ENCODE results near the gene METTL24.

DNA sequence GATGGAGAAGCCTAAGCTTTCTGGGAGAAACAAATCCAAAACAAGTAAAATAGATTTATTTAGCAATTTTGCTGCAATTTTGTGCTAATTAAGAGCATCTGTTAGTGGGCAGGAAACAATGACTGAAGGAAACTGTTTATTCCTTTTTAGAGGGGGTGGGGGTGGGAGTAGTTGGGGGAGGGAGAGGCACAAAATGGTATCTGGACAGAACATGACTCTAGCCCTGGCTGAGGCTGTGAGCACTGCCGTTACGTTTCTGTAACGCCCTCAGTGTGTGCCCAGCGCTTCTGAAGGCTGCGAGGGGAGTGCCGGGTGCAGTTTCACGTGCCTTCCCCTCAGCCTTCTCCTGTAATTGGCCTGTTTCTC lies 28.8 kb downstream of the METTL24 start:
- TF ChIP-seq, protein P1, sequence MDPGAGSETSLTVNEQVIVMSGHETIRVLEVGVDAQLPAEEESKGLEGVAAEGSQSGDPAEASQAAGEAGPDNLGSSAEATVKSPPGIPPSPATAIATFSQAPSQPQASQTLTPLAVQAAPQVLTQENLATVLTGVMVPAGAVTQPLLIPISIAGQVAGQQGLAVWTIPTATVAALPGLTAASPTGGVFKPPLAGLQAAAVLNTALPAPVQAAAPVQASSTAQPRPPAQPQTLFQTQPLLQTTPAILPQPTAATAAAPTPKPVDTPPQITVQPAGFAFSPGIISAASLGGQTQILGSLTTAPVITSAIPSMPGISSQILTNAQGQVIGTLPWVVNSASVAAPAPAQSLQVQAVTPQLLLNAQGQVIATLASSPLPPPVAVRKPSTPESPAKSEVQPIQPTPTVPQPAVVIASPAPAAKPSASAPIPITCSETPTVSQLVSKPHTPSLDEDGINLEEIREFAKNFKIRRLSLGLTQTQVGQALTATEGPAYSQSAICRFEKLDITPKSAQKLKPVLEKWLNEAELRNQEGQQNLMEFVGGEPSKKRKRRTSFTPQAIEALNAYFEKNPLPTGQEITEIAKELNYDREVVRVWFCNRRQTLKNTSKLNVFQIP (CRISPR knock-in tag; IDR thresholded peaks at IDR 0.05; ENCODE audit: borderline replicate concordance, low read depth): no peak
- no peak for TF ChIP-seq RARB (CRISPR knock-in tag; IDR thresholded peaks at IDR 0.05)
- no peak for TF ChIP-seq ZFP30 (CRISPR knock-in tag; IDR thresholded peaks at IDR 0.05)
- TF ChIP-seq OSR1 (CRISPR knock-in tag; IDR thresholded peaks at IDR 0.05): no peak
- no peak for TF ChIP-seq CSDC2 (CRISPR knock-in tag; IDR thresholded peaks at IDR 0.05)
- no peak for TF ChIP-seq PPARA (CRISPR knock-in tag; IDR thresholded peaks at IDR 0.05; ENCODE audit: borderline replicate concordance)
- TF ChIP-seq, protein P2, sequence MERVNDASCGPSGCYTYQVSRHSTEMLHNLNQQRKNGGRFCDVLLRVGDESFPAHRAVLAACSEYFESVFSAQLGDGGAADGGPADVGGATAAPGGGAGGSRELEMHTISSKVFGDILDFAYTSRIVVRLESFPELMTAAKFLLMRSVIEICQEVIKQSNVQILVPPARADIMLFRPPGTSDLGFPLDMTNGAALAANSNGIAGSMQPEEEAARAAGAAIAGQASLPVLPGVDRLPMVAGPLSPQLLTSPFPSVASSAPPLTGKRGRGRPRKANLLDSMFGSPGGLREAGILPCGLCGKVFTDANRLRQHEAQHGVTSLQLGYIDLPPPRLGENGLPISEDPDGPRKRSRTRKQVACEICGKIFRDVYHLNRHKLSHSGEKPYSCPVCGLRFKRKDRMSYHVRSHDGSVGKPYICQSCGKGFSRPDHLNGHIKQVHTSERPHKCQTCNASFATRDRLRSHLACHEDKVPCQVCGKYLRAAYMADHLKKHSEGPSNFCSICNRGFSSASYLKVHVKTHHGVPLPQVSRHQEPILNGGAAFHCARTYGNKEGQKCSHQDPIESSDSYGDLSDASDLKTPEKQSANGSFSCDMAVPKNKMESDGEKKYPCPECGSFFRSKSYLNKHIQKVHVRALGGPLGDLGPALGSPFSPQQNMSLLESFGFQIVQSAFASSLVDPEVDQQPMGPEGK (CRISPR knock-in tag; IDR thresholded peaks at IDR 0.05; ENCODE audit: borderline replicate concordance): no peak
- TF ChIP-seq ZNF565 (CRISPR knock-in tag; conservative IDR thresholded peaks at IDR 0.05; ENCODE audit: low read depth): no peak
- no peak for TF ChIP-seq ZFP3 (CRISPR knock-in tag; IDR thresholded peaks at IDR 0.05)

Data from SK-N-SH treated with all-trans-retinoic acid at 6 μM for 48 hours (cell line).